Psoas muscle (tissue), 8 donors: ENCODE results near the gene TXNRD3. TPM values are rescaled to one million over a fixed set of nuclear protein-coding genes. Genes with fewer than 3 reads are reported as not detected.
A peak's percentile ranks its signal among the peaks of the same experiment; 100 is the strongest.

Source experiments
- ATAC-seq, 4 donors: fragments of 200-7000 bp; cut with Tn5 transposase; one replicate each; pipeline ENCODE4 v1.9.1; 2020; ENCODE audit warnings: moderate library complexity in 3 of 4, mild to moderate bottlenecking in 2 of 4
- DNase-seq, 2 donors: peaks; one replicate each; pipeline ENCODE4 v3.0.0-alpha.2; 2020
- H3K27ac ChIP-seq: fragments of 200-600 bp; one replicate; pipeline ENCODE4 v1.8.0; 2022
- H3K27me3 ChIP-seq, 3 donors: fragments of 200-600 bp in 1 of 3; one replicate each; pipeline versions ENCODE4 v1.6.1 to v1.8.0; 2013 to 2022; ENCODE audit warnings: low read length in 2 of 3, mild to moderate bottlenecking in 2 of 3, moderate library complexity in 1 of 3; ENCODE audit not compliant: insufficient read depth in 3 of 3
- H3K36me3 ChIP-seq, 2 donors: fragments of 200-600 bp in 1 of 2; one replicate each; pipeline versions ENCODE4 v1.6.1 to v1.8.0; 2013 to 2022; ENCODE audit warnings: low read depth in 1 of 2, mild to moderate bottlenecking in 1 of 2, moderate library complexity in 1 of 2; ENCODE audit not compliant: insufficient read depth in 1 of 2
- H3K4me1 ChIP-seq: fragments of 200-600 bp; one replicate; pipeline ENCODE4 v1.8.0; 2022
- H3K4me3 ChIP-seq: fragments of 200-600 bp; one replicate; pipeline ENCODE4 v1.8.0; 2022; ENCODE audit warnings: mild to moderate bottlenecking
- H3K9me3 ChIP-seq: fragments of 200-600 bp; one replicate; pipeline ENCODE4 v1.8.0; 2022
- CTCF ChIP-seq: fragments of 200-600 bp; IDR thresholded peaks from one replicate; pipeline ENCODE4 v1.8.0; 2022; ENCODE audit warnings: antibody characterized with exemption
- WGBS, 3 donors: extraction: QIAGEN DNeasy Blood & Tissue Kit; methylation state at CpG; one replicate each; pipeline versions ENCODE4 v1.1.6 to v1.1.7; 2013; 5-methylcytosine and 5-hydroxymethylcytosine counted together
- intact Hi-C, 2 donors: fragments of 100-400 bp; cut with DNase I; formaldehyde crosslinking; loops; one replicate each; pipeline versions ENCODE4 v1.11.0 to v1.14.2; 2022
- polyA plus RNA-seq, 3 donors: library from polyadenylated mRNA; stranded (reverse); fragments of 200-250 nt; gene quantifications; one replicate each; pipeline ENCODE4 v1.2.3, GENCODE V29; 2013
- total RNA-seq, 4 donors: library from RNA; stranded (reverse); fragmentation: NEBNext Ultra II Directional in 2 of 4; extraction: Animal tissue kit (Norgen Biotek cat#: 25700) in 2 of 4; gene quantifications; one replicate each; pipeline versions ENCODE4 v1.2.1 to v1.2.4, GENCODE V29; 2021 to 2023
- donor health status: healthy with polysubstance abuse.
- donor health status: DM: no; HTN: no; CAD: no; lungs with moderate emphysema.
- donor health status: Bipolar disorder and iron deficiency.
- donor health status: healthy.
- donor health status: DM: yes; HTN: yes; CAD: no.
- donor health status: DM: no; HTN: no; CAD: no.
- donor health status: DM: no; HTN: no; CAD: no.
- donor health status: DM: yes; HTN: yes; CAD: no.

TXNRD3 gene
- total and polyA plus RNA-seq, 7 donors = 1.6 to 9.6 (median 5.0) TPM

DNA sequence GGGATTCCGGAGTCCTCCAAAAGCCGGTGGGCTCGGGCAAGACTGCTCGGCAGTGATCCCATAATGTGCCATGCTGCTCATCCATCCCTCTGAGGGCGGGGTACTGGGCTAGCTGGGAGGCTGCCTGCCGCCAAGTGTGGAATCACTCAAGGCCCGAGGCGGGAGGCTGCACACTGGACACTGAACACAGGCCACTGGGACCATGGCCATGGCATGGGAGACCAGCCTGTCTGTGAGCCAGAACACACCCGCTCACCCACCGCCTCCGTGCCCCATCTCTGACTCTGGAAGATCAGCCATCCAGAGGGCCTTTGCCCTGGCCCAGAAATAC lies 97.5 kb downstream of the TXNRD3 start:
- DNase-seq (peak in 1 of 2 donors; percentile 42), ATAC-seq (no peak)
- H3K4me3 ChIP-seq = no peak overlapping the region
- no peaks in the 10 kb centered on the region for H3K9me3 ChIP-seq
- 83 to 91% (median 85%) methylated on average over 11 of the region's 11 CpGs for WGBS, 3 donors
- no peaks in the 10 kb centered on the region for H3K4me1 ChIP-seq
- no peak overlapping the region for H3K27ac ChIP-seq
- intact Hi-C loops = no loop called here
- H3K36me3 ChIP-seq = no peaks in the 10 kb centered on the region
- TF ChIP-seq CTCF = no peak
- no peaks in the 10 kb centered on the region for H3K27me3 ChIP-seq

Other genes with a start within 250 kb of the TXNRD3 start
- gene ZXDC, start 179.2 kb downstream of the TXNRD3 start, total RNA-seq = 10 to 100 TPM; 30.3 to 39.5 (median 35.9) TPM
- 10 to 100 TPM; 10.6 to 20.8 (median 16.8) TPM for gene ZXDC, start 179.2 kb downstream of the TXNRD3 start, polyA plus RNA-seq
- under 1 TPM in 2 of 4 donors, not detected in 2; 0.08 to 0.13 TPM for gene UROC1, start 137.4 kb downstream of the TXNRD3 start, total RNA-seq
- gene UROC1, start 137.4 kb downstream of the TXNRD3 start, polyA plus RNA-seq = under 1 TPM in 1 of 3 donors, not detected in 2; 0.03 TPM
- gene CHST13, start 131.0 kb downstream of the TXNRD3 start, total RNA-seq = under 1 TPM in 1 of 4 donors, not detected in 3; 0.20 TPM
- under 1 TPM in 1 of 3 donors, not detected in 2; 0.07 TPM for gene CHST13, start 131.0 kb downstream of the TXNRD3 start, polyA plus RNA-seq
- under 1 TPM in 1 of 4 donors, not detected in 3; 0.12 TPM for gene C3orf22, start 96.2 kb downstream of the TXNRD3 start, total RNA-seq
- gene C3orf22, start 96.2 kb downstream of the TXNRD3 start, polyA plus RNA-seq = not detected
- gene CHCHD6, start 49.1 kb upstream of the TXNRD3 start, total RNA-seq = 1 to 10 TPM; 2.4 to 3.5 (median 2.9) TPM
- 10 to 100 TPM in 1 of 3 donors, 1 to 10 TPM in 2; 3.8 to 13.8 (median 4.8) TPM for gene CHCHD6, start 49.1 kb upstream of the TXNRD3 start, polyA plus RNA-seq